Sigmoid colon (tissue), 7 donors: ENCODE measurements around the gene LUZP2. TPM values are rescaled to one million over a fixed set of nuclear protein-coding genes. Genes with fewer than 3 reads are reported as not detected.

Source experiments
- DNase-seq: peaks from one replicate; pipeline ENCODE4 v3.0.0-alpha.2; 2019
- H3K27ac ChIP-seq, 4 donors: fragments of 200-600 bp; sonication (generic); one replicate each; pipeline ENCODE4 v1.5.1; 2016 to 2019; ENCODE audit warnings: mild to moderate bottlenecking in 1 of 4
- H3K27me3 ChIP-seq, 3 donors: fragments of 200-600 bp; sonication (generic); one replicate each; pipeline ENCODE4 v1.5.1; 2019; ENCODE audit warnings: mild to moderate bottlenecking in 1 of 3
- H3K36me3 ChIP-seq, 4 donors: fragments of 200-600 bp; sonication (generic); one replicate each; pipeline ENCODE4 v1.5.1; 2016 to 2019
- H3K4me1 ChIP-seq, 4 donors: fragments of 200-600 bp; sonication (generic); one replicate each; pipeline ENCODE4 v1.5.1; 2017 to 2019
- H3K4me3 ChIP-seq, 4 donors: fragments of 200-600 bp; sonication (generic); one replicate each; pipeline ENCODE4 v1.5.1; 2017 to 2019; ENCODE audit warnings: mild to moderate bottlenecking in 2 of 4, moderate library complexity in 1 of 4
- H3K9me3 ChIP-seq, 4 donors: fragments of 200-600 bp in 3 of 4; sonication (generic) in 3 of 4; one replicate each; pipeline versions ENCODE4 v1.5.1 to v1.6.1; 2013 to 2019
- EP300 ChIP-seq, 4 donors: sonication (generic); formaldehyde crosslinking; IDR thresholded peaks; one replicate each; pipeline ENCODE4 v1.6.1; 2017; ENCODE audit warnings: antibody characterized with exemption in 4 of 4
- POLR2A ChIP-seq, 2 donors: fragments of 450-650 bp; IDR thresholded peaks; one replicate each; pipeline ENCODE4 v1.6.1; 2016; ENCODE audit warnings: antibody characterized with exemption in 2 of 2, mild to moderate bottlenecking in 2 of 2, moderate library complexity in 2 of 2
- POLR2AphosphoS5 ChIP-seq, 4 donors: sonication (generic); formaldehyde crosslinking; IDR thresholded peaks; one replicate each; pipeline ENCODE4 v1.6.1; 2017; ENCODE audit warnings: antibody characterized with exemption in 4 of 4
- WGBS, 2 donors: extraction: QIAGEN DNeasy Blood & Tissue Kit; methylation state at CpG; one replicate each; pipeline ENCODE4 v1.1.7; 2013; 5-methylcytosine and 5-hydroxymethylcytosine counted together
- intact Hi-C: fragments of 100-400 bp; cut with DNase I; formaldehyde crosslinking; loops from one replicate; pipeline ENCODE4 v1.15.1; 2023
- polyA plus RNA-seq, 3 donors: library from polyadenylated mRNA; stranded (reverse); fragments of 200-250 nt; gene quantifications; one replicate each; pipeline ENCODE4 v1.2.3, GENCODE V29; 2013
- total RNA-seq, 4 donors: library from RNA; depleted of rRNA; stranded (reverse); fragments of >200 nt; gene quantifications; one replicate each; pipeline ENCODE4 v1.1.0, GENCODE V29; 2016
- TF ChIP-seq, protein P1 (sequence below), 4 experiments: fragments of 450-650 bp in 3 of 4; fragments of 200-600 bp in 1 of 4; IDR thresholded peaks; one replicate each; pipeline ENCODE4 v1.5.1; 2016 to 2019; ENCODE audit warnings: antibody characterized with exemption in 4 of 4, mild to moderate bottlenecking in 3 of 4, moderate library complexity in 2 of 4
- donor health status: healthy with polysubstance abuse.
- donor health status: Bipolar disorder and iron deficiency.
- donor health status: healthy.

LUZP2 gene
- total and polyA plus RNA-seq, 7 donors, result 0.16 to 2.1 (median 0.83) TPM

DNA sequence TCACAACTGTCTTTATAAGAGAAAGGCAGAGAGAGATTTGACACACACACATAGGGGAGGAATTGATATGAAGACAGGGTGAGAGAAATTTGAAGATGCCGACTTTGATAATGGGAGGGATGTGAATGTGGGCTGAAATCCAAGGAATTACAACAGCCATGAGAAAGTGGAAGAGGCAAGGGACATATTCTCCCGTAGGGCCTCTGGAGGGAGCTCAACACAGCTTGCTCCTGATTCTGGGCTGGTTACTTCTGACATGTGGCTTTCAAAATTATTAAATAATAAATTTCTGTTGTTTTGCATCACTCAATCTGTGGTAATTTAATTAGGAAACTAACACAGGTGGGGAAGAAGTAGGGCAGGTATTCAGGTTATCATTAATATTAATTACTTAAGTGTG lies 282.9 kb downstream of the LUZP2 start:
- intact Hi-C loops, result no loop called here
- no peaks in the 10 kb centered on the region for H3K4me1 ChIP-seq
- no peak overlapping the region for H3K4me3 ChIP-seq
- H3K27me3 ChIP-seq, result no peaks in the 10 kb centered on the region
- WGBS, 2 donors, result 19 to 60% methylated on average over 2 of the region's 2 CpGs
- no peaks in the 10 kb centered on the region for H3K36me3 ChIP-seq
- TF ChIP-seq POLR2A (IDR thresholded peaks at IDR 0.05) (no peak), POLR2AphosphoS5 (IDR thresholded peaks at IDR 0.05) (no peak), EP300 (IDR thresholded peaks at IDR 0.05) (no peak)
- TF ChIP-seq, protein P1, sequence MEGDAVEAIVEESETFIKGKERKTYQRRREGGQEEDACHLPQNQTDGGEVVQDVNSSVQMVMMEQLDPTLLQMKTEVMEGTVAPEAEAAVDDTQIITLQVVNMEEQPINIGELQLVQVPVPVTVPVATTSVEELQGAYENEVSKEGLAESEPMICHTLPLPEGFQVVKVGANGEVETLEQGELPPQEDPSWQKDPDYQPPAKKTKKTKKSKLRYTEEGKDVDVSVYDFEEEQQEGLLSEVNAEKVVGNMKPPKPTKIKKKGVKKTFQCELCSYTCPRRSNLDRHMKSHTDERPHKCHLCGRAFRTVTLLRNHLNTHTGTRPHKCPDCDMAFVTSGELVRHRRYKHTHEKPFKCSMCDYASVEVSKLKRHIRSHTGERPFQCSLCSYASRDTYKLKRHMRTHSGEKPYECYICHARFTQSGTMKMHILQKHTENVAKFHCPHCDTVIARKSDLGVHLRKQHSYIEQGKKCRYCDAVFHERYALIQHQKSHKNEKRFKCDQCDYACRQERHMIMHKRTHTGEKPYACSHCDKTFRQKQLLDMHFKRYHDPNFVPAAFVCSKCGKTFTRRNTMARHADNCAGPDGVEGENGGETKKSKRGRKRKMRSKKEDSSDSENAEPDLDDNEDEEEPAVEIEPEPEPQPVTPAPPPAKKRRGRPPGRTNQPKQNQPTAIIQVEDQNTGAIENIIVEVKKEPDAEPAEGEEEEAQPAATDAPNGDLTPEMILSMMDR (IDR thresholded peaks at IDR 0.05), result no peak
- H3K9me3 ChIP-seq, result no peaks in the 10 kb centered on the region
- H3K27ac ChIP-seq, result no peak overlapping the region
- DNase-seq, result no peak

- Histone ChIP-seq H3K36me3 (no peaks in the 10 kb centered on the region), H3K27ac (no peak overlapping the region), H3K27me3 (no peaks in the 10 kb centered on the region), H3K9me3 (no peaks in the 10 kb centered on the region), H3K4me1 (no peaks in the 10 kb centered on the region), H3K4me3 (no peak overlapping the region)
- TF ChIP-seq POLR2A (IDR thresholded peaks at IDR 0.05) (no peak), POLR2AphosphoS5 (IDR thresholded peaks at IDR 0.05) (no peak), EP300 (IDR thresholded peaks at IDR 0.05) (no peak)
- TF ChIP-seq, protein P1 (IDR thresholded peaks at IDR 0.05), result no peak
- intact Hi-C loops, result no loop called here
- DNase-seq, result no peak
Observed at GRCh38 chr11:24781288-24781687, 284.4 kb downstream of the LUZP2 start.

GRCh38 chr11:24793479-24793878 lies 296.6 kb downstream of the LUZP2 start:
- Histone ChIP-seq H3K9me3 (no peaks in the 10 kb centered on the region), H3K4me1 (no peaks in the 10 kb centered on the region), H3K27me3 (no peaks in the 10 kb centered on the region), H3K27ac (no peak overlapping the region), H3K4me3 (no peak overlapping the region), H3K36me3 (no peaks in the 10 kb centered on the region)
- no peak for DNase-seq
- no peak for TF ChIP-seq EP300 (IDR thresholded peaks at IDR 0.05)
- TF ChIP-seq POLR2A (IDR thresholded peaks at IDR 0.05), result no peak
- TF ChIP-seq, protein P1 (IDR thresholded peaks at IDR 0.05), result no peak
- TF ChIP-seq POLR2AphosphoS5 (IDR thresholded peaks at IDR 0.05), result no peak
- intact Hi-C loops, result no loop called here
- 55 to 68% methylated on average over 2 of the region's 2 CpGs for WGBS, 2 donors

DNA sequence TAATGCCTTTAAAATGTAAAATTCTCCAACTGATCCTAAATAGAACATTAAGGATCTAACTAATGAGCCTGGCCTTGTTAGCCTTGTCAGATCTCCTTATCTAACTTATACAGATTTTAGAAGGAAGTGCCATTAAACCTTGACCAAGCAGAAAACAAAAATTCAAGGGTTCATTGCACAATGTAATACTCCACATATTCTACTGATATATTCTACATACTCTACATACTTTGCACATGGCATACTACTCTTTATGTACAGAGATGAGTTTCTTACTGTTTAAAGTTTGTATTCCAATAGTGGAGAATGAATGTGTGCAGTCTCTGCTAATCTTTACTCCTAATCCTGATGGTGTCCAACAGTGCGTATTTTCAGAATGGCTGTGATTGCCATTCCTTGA lies 297.2 kb downstream of the LUZP2 start:
- Histone ChIP-seq H3K27ac (no peak overlapping the region), H3K4me1 (no peaks in the 10 kb centered on the region), H3K36me3 (no peaks in the 10 kb centered on the region), H3K9me3 (no peaks in the 10 kb centered on the region), H3K27me3 (no peaks in the 10 kb centered on the region), H3K4me3 (no peak overlapping the region)
- DNase-seq, result no peak
- TF ChIP-seq POLR2A (IDR thresholded peaks at IDR 0.05) (no peak), EP300 (IDR thresholded peaks at IDR 0.05) (no peak), POLR2AphosphoS5 (IDR thresholded peaks at IDR 0.05) (no peak)
- TF ChIP-seq, protein P1 (IDR thresholded peaks at IDR 0.05), result no peak
- intact Hi-C loops, result no loop called here
- 97 to 100% methylated on average over 1 of the region's 1 CpG for WGBS, 2 donors

GRCh38 chr11:24805671-24806070 lies 308.8 kb downstream of the LUZP2 start:
- Histone ChIP-seq H3K36me3 (no peaks in the 10 kb centered on the region), H3K4me1 (no peaks in the 10 kb centered on the region), H3K27me3 (no peaks in the 10 kb centered on the region), H3K4me3 (no peak overlapping the region), H3K9me3 (no peaks in the 10 kb centered on the region), H3K27ac (no peak overlapping the region)
- 79% methylated on average over 2 of the region's 2 CpGs for WGBS, 2 donors
- TF ChIP-seq EP300 (IDR thresholded peaks at IDR 0.05) (no peak), POLR2A (IDR thresholded peaks at IDR 0.05) (no peak), POLR2AphosphoS5 (IDR thresholded peaks at IDR 0.05) (no peak)
- TF ChIP-seq, protein P1 (IDR thresholded peaks at IDR 0.05), result no peak
- DNase-seq, result no peak
- intact Hi-C loops, result no loop called here
